GM12892 (cell line): ENCODE measurements around the gene SEH1L.

Source experiments
- POLR2A ChIP-seq: IDR thresholded peaks from 2 replicates; pipeline ENCODE4 v1.6.1; 2011; ENCODE audit warnings: low read depth, low read length, control low read depth
- POLR2AphosphoS5 ChIP-seq: IDR thresholded peaks from 2 replicates; pipeline ENCODE4 v1.6.1; 2011; ENCODE audit warnings: low read depth, low read length, control low read depth
- TAF1 ChIP-seq: IDR thresholded peaks from 2 replicates; pipeline ENCODE4 v1.6.1; 2011; ENCODE audit warnings: low read depth, mild to moderate bottlenecking, control low read depth, low read length, borderline replicate concordance

- TF ChIP-seq POLR2AphosphoS5 (no peak), POLR2A (no peak), TAF1 (no peak)
Observed at GRCh38 chr18:12911025-12911928, 36.5 kb upstream of the SEH1L start.
